CD1c-positive myeloid dendritic cell (primary cell): ENCODE measurements around the gene LITAF.
A peak's percentile ranks its signal among the peaks of the same experiment; 100 is the strongest.
"Not testable (repeated sequence)": the region's sequence is repeated elsewhere in the genome, so short reads cannot be mapped to it uniquely, and the experiment has no call there.

Experiments
- DNase-seq: peaks from one replicate; pipeline ENCODE4 v3.0.0-alpha.2; 2016; ENCODE audit errors: extremely low spot score

LITAF gene

DNA sequence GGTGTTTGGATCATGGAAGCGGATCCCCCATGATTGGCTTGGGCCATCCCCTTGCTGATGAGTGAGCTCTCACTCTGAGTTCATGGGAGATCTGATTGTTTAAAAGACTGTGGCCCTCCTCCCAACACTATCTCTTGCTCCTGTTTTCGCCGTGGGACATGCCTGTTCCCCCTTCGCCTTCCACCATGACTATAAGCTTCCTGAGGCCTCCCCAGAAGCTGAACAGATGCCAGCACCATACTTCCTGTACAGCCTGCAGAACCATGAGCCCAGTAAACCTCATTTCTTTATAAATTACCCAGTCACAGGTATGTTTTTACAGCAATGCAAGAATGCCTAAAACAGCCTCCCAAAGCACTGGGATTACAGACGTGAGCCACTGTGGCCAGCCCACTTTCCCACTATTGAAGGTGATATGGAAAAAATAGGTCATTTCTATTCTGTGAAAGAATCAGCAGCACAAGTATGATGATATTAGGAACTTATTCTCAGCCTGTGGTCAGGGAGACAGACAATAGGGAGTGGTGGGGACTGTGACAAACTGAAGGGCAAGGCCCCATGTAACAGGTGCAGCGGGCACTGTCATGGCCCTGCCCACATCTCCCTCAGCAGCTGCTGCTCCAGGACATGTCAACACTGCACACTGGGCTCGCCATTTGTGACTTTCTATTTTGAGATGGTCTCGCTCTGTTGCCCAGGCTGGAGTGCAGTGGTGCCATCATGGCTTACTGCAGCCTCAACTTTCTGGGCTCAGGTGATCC lies 33.7 kb upstream of the LITAF start:
- no peak for DNase-seq

DNA sequence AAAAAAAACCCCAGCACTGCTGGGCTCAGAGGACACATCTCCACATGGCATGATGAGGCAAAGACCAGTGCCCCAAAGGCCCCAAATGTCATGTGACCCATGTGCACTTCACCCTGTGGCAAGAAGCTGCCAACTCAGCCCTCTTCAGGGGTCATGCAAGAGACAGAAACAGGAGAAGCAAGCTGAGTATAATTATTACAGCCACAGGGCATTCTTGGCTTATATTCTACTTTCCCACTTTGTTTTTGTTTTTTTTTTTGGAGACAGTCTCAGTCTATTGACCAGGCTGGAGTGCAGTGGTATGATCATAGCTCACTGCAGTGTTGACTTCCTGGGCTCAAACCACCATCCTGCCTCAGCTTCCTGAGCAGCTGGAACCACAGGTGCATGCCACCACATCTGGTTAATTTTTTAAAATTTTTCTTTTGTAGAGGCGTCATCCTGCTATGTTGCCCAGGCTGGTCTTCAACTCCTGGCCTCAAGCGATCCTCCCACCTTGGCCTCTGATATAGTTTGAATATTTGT lies 32.7 kb upstream of the LITAF start:
- DNase-seq: peak; percentile 54

DNA sequence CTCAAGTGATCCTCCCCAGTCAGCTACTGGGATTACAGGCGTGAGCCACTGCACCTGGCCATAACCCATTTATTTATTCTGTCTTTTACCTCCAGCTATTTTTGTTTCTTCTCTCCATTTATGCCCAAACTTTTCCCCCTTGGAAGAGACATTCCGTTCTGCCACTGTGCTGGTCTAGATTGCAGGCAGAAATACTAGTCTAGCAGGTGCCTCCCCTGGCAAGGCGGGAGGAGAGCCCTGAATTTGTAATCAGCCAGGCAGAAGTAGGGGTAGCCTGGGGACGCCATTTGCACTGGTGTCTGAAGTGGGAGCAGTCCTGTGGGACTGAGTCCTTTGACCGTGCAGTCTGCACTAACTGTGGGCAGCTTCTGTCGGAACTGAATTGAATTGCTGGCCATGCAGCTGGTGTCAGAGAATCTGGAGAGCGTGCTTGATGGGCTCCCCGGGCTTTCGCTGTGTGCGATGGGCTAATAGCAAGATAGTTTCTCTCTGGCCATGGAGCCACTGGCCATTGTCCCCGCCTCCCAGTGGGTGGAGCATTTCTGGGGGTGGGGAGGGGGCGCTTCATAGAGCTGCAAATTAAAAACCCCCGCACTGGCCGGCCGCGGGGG lies 31.5 kb upstream of the LITAF start:
- no peak for DNase-seq

DNA sequence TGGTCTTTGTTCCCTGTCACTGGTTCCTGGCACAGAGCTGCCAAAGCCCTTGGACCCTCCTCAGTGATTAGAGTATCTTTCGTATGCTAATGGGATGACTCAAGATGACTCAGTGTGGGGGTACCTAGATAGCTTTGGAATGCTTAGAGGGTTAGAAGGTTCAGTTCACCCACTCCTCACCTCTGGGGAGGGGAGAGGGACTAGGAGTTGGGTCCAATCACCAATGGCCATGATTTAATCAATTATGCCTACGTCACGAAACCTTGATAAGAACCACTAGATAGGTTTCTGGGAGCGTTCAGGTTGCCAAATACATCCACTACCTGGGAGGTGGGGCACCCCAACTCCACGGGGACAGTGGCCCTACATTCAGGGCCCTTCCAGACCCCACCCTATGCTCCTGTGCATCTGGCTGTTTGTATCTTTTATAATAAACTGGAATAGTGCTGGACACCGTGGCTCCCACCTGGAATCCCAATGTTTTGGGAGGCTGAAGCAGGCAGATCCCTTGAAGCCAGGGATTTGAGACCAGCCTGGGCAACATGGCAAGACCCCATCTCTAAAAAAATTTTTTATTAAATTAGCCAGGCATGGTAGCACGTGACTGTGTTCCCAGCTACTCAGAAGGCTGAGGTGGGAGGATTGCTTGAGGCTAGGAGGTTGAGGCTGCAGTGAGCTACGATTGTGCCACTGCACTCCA lies 29.2 kb upstream of the LITAF start:
- DNase-seq: no peak

DNA sequence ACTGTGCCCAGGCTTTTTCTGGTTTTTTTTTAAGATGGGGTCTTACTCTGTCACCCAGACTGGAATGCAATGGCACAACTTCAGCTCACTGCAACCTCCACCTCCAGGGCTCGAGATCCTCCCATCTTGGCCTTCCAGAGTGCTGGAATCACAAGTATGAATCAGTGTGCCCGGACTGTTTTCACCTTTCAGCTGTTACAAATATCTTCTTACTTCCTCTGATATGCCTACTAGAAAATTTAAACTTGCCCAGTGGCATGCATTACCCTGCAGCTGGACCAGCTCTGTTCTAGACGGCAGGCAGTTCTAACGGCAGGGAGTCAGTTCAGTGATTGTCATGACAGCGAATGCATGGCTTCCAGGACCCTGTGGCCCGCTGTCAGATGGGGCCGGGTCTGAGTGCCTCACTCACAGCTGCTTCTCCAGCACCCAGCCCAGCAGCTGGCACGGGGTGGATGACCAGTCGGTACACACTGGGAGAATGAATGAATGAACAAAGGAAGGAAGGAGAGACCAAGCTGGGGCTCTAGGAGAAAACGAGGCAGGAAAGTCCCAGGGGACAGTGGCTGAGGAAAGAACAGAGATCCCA lies 28.0 kb upstream of the LITAF start:
- DNase-seq: no peak

DNA sequence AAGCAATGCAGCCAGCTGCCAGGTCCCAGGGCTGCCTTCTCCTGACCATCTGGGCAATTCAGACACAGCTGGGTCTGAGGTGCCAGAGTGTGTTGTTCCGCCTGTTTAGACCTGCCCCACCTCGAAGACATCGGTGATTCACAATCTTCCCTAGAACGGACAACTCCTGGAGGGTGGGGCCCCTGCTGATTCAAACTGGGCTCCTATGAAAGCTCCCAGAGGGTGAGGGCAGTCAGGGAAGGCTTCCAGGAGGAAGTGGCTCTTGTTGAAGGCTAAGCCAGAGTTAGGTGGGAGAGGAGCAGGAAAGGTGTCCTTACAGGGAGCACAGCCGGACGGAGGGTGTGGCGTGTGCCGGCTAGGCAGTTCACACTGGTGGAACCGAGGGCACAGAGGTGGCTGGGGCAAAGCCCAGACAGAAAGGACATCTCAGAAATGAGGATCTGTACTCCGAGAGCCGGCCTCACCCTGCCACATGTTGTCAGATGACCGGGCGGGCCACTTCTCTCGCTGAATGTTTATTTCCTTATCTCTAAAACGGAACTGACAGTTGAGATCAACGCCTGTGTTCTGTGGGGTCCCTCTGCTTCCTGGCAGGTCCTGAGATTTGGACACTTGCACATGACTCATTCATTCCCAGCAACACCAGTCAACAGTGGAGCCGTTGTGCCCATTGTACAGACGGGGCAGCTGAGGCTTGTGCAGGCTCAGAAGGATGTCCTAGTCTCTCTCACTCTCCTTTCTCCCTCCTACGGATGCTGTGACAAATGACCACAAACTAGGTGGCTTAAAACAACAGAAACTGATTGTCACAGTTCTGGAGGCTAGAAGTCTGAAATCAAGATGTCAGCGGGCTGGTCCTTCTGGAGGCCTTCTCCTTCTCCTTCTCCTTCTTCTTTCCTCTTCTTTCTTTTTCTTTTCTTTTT lies 26.9 kb upstream of the LITAF start:
- DNase-seq: peak; percentile 90

DNA sequence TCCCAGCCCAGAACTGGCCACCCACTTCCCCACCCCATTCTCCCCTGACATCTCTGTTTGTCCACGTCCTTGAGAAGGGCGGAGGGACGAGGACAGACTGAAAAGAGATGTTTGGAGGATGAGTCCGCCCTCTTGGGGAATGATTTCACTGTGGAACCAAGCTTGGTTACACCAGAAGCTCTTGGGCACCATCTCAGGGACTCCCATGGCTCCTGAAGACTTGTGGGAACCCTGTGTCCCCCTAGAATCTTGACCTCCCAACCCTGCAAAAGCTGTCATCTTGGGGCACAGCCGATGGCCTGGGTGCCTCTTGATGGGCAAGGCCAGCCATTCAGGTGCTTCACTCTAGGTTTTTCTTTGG lies 25.9 kb upstream of the LITAF start:
- DNase-seq: no peak

DNA sequence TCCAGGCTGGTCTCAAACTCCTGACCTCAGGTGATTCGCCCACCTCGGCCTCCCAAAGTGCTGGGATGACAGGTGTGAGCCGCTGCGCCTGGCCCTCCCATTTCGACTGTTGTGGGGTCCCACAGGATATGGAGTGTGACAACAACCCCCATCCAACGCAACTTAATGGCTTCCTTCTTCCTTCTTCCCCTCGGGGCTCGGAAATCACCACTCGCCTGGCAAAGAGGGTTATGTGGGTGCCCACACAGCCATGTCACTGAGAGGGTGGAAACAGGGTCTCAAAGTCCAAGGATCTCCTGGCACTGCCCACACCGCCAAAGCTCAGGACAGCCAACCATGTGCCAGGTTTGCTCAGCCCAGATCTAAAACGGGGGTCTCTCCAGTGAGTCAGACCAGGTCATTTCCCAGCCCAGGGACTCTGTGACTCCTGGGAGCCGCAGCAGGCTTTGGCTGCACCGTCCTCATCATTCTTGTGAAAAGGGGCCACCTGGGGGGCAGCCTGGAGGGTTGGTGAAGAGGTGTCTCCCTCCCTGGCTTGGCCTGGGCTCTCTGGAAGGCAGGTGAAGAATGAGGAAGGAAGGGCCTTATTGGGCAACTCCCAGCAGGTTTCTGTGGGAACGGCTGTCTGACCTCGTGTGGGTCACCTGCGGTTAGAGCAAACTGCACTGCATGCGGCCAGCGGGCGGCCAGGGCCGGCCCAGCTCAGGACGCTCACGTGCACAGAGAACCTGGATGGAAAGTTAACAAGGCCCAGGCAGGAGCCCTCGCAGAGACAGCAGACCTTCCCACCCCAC lies 25.3 kb upstream of the LITAF start:
- DNase-seq: peak; percentile 67

DNA sequence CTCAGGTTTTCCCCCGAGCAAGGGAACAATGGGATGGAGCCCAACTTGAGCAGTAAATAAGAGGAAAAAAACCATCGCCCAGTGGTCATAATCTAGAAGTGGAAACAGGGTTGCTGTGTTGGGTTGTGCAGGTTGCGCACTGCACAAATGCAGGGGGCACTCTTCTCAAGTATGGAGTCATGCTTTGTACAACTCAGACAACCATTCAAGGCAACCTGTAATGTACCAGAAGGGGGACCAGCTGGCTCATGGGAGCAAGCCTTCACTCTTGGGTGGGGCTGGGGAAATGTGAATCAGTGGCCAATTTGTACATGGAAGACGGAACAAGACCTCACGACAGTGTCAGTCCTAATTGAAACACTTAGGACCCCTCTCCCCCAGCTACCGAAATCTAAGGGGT lies 23.9 kb upstream of the LITAF start:
- no peak for DNase-seq

DNA sequence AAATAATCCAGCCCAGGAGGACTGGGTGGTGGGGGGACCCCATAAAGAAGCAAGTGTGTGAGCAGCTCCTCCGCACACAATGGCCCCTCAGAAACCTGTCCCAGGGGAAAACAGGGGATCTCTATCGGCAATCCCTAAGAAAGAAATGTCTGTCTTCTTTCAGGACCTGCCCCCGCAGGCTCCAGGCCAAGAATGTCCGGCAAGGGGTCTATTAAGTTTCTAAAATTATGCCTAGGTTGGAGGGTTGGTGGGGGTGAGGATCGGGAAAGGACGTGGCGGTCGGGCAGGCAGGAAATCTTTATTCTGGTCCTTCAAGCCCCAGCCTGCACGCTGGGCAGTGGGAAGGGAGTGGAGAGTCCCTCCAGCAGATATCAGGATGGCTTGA lies 23.4 kb upstream of the LITAF start:
- DNase-seq: no peak

DNA sequence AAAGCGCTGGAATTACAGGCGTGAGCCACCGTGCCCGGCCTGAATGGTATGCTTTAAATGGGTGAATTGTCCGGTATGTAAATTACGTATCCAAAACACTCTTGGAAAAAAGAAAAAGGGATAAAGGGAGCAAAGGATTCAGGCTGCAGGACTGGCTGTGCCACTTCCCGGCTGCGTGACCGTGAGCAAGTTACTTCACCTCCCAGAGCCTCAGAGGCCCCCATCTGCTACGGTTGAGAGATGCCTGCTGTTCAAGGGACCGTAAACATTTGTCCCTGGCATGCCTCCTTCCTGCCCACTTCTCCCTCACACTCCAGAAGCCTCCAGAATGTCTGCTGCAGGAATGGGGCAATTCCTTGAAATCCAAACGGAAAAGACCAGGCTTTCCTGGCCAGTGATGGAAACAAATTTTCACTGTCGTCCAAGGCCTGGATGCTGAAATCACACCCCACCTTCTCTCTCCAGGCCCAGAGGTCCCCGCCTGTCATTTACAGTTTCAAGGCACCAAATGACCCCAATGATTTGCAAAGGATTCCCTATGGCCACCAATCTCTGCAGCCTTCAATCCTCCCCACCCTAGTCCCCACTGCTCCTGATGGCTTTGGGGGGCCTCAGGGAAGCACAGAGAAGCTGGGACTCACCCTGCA lies 22.9 kb upstream of the LITAF start:
- no peak for DNase-seq

DNA sequence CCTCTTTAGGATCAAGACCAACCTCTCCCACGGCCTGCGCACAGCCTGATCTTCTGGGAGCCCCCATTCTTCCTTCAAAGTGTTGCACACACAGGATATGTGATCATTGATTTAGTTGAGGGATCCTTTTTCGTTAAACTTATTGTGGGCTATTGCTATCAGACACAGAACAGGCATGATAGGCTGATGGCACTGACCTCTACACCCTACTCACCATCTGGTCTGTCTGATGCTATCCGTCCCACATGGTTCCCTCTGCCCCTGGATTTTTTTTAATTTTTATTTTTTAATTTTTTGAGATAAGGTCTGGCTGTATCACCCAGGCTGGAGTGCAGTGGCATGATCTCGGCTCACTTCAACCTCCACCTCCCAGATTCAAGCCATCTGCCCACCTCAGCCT lies 19.2 kb upstream of the LITAF start:
- DNase-seq: no peak

DNA sequence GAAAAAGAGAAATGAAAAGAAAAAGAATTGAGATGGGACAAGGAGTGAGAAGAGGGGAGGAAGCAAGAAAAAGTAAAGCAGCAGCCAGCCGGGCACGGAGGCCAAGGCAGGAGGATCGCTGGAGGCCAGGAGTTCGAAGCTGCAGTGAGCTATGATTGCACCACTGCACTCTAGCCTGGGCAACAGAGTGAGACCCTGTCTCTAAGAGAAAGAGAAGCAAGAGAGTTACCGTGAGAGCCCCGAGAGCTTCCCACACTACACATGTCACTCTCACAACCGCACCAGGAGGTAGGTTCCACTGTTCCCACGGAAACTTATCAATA lies 18.8 kb upstream of the LITAF start:
- no peak for DNase-seq

DNA sequence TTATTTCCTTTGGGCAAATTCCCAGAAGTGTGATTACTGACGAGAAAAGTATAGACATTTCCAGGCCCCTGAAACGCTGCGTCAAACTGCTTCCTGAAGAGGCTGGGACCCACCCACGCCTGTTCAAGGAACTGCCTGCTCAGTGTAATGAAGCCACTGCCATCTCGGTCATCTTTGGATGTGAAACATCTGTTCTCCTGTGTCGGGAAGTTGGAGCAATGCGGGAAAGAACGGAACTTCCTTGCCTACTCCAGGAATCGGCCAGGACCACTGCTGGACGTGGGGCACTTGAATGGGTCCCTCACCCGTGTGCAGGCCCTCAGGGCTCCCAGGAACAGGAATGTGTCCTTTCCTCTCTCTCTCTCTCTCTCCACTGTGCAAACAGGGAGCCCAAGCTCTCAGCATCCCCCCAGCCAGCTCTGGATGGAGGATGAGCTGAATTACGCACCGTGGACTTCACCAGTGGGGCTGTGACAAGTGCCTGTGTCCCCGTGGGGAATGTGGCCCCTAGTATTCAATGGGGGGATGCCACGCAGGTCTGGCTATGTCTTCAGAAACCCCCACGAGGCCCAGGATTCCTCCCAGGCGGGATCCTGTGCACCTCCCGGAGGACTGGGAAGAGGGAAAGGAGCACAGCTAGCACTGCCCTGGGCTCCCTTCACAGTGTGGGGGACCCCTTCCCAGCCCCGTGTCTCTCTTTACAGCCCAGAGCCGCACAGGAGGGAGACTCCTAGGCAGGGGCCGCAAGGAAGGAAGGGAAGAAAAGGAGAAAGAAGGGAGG lies 18.3 kb upstream of the LITAF start:
- peak; percentile 77 for DNase-seq

DNA sequence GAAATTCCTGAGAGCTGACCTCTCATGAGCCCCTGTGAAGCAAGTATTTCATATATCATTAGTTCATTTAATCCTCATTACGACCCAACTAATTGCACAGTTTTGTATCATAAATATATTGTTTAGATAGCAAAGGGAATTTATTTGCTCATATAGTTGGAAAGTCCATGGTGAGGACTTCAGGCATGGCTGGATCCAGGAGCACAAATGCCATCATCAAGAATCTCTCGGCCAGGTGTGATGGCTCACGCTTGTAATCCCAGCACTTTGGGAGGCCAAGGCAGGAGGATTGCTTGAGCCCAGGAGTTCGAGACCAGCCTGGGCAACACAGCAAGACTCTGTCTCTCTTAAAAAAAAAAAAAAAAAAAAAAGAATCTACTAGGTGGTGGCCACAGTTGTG lies 17.6 kb upstream of the LITAF start:
- not testable (repeated sequence) for DNase-seq

DNA sequence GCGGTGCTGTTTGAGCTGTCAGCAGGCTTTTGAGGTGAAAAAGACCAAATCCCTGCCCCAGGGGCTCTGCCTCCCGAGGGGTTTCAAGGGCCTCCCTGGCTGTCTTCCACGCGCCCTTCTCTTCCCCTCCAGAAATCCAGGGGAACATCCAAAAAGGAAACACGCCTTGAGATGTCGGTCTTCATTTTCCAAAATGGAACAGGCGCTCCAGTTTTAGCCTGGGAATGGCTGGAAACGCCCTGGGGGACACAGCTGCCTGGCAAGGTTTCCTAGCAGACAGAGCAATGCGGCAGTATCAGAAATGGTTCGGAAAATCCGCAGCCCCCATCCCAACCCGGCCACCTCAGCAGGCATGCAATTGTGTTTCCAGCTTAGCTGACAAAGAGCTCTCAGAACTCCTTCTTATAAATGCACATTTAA lies 16.6 kb upstream of the LITAF start:
- no peak for DNase-seq

DNA sequence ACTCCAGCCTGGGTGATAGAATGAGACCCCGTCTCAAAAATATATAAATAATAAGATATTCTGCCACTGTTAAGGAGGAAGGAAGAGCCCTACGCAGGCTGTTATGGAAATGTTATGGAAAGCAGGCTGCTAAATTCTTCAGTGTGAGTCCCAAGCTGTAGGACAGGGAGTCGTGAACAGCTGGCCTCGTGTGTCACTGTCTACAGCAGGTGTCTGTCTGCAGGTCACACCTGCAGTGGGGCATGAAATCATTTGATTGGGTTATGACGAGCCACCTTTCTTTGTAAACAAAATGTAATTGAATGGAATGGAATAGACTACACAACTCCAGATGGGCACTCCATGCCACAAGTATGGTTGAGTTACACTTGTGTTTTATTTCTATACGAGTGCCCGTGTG lies 15.6 kb upstream of the LITAF start:
- no peak for DNase-seq

DNA sequence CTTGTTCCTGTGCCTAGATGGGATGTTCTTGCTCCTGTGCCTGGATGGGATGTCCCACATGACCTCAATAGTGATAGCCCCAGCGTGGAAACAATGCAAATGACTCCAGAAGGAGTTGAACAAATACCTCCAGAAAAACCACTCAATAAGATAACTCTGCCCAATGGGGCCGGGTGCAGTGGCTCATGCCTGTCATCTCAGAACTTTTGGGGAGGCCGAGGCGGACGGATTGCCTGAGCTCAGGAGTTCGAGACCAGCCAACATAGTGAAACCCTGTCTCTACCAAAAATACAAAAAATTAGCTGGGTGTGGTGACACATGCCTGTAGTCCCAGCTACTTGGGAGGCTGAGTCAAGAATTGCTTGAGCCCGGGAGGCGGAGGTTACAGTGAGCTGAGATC lies 15.2 kb upstream of the LITAF start:
- no peak for DNase-seq

DNA sequence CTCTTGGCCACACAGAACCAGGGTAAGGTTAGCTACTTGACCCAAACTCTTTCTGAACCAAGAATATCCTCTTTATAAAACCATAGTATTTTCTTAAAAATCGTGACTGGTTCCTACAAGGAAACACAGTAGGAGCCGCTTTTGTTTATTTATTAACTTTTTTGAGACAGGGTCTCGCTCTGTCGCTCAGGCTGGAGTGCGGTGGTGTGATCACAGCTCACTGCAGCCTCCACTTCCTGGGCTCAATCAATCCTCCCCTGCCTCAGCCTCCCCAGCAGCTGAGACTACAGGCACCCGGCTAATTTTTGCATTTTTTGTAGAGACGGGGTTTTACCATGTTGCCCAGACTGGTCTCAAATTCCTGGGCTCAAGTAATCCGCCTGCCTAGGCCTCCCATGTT lies 14.7 kb upstream of the LITAF start:
- DNase-seq: no peak

DNA sequence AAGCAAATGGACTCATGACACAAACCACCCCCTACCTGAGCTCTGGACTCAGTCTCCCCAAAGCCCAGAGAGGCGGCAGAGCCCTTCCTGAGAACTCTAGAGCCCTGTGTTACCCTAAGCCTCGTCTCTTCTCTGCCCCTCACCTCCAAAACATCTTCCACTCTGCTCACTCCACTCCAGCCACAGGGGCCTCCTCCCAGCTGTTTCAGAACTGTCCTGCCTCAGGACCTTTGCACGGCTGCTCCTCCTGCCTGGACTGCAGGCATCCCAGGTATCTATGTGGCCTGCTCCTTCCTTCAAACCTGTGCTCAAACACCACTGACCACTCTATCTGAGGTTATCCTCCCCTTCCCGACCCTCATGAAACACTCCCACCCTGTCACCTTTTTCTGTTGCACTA lies 12.9 kb upstream of the LITAF start:
- DNase-seq: no peak
